Activated naive CD4-positive, alpha-beta T cell treated with Interleukin-2 at 50 U/mL for 16 hours (primary cell): ENCODE data around the gene VWA1.
"Not testable (repeated sequence)": the region's sequence is repeated elsewhere in the genome, so short reads cannot be mapped to it uniquely, and the experiment has no call there.

Source experiments
- DNase-seq: peaks from one replicate; pipeline ENCODE4 v3.0.0-alpha.2; 2020

The VWA1 gene

DNA sequence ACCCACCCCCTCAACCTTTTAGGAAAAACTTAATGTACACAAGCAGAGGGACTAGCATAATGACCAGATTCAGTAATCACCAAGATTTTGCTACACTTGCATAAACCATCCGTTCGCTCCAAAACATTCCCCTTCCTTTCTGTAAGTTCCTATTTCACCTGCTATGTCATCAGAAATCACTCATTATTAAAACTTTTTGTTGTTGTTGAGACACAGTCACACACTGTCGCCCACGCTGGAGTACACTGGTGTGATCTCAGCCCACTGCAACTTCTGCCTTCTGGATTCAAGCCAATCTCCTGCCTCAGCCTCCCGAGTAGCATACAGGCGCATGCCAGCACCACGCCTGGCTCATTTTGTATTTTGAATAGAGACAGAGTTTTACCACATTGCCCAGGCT, 31.8 kb upstream of the VWA1 start:
- no peak for DNase-seq

GRCh38 chr1:1406101-1406820, 29.2 kb upstream of the VWA1 start:
- no peak for DNase-seq

DNA sequence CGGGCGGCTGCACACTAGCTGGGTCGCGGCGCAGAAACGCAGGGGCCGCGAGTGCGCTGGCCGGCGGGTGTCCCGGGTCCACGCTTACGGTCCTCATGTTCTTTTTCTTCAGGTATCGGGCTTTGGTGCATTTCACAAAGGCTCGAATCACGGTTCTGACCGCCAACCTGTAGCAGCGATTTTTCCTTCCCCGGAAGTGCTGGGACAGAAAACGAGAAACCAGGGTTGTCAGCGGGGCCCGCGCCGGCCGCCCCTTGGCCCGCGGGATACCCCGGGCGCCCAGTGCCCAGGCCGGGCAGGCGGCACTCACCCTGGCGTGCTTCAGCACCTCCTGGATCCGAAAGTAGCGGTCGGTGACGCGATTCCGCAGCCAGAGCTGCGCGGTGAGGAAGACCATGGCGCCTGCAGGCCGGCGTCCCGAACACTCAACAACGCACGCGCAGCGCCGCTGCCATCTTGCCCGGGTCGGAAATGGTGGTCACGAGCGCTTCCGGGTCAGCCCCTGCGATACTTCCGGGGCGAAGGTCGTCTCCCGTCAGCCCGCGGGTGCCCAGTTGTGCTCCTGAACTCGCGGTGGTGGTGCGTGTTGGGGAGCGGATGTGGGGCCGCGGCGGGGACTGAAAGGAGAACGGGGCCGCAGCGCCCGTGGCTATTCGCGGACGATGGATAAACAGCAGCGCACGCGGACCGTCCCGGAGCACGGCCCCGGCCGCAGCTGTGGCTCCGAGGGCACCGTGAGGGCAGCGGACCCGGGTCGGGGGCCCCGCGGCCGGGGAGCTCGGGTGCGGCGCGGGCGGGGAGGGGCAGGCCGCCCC, 28.5 kb upstream of the VWA1 start, which contains the start of gene MRPL20:
Gene MRPL20 (minus strand): TSS at position 473 of the 815 bp plus-strand sequence. CDS start 76 bp downstream, at position 397.
- peak; percentile 97 for DNase-seq

- DNase-seq = peak; percentile 39
These were observed 27.7 kb upstream of the VWA1 start for GRCh38 chr1:1407636-1408318.

- DNase-seq = not testable (repeated sequence)
These were observed 25.3 kb upstream of the VWA1 start for GRCh38 chr1:1410238-1410637.

- DNase-seq = no peak
These were observed 23.9 kb upstream of the VWA1 start for GRCh38 chr1:1411626-1412025.

GRCh38 chr1:1412311-1412902, 23.1 kb upstream of the VWA1 start:
- DNase-seq = not testable (repeated sequence)

DNA sequence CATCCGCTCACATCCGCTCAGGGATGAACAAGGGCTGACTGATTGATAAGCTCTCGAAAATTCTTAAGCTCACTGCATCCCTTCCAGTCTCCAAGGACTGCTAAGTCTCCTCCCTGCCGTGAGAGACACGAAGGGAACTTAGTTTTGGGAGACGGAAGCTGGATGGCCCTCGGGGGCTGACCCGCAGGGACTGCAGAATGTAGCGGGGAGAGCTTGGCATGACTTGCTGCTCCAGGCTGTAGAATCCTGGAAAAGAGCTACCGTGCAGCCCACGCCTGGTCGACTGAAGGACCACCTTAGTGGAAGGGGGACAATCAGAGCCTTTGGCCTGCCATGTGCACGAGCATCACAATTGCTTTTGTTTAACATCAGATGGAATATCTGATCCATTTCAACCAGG, 19.7 kb upstream of the VWA1 start:
- DNase-seq = no peak

- DNase-seq = not testable (repeated sequence)
These were observed 18.1 kb upstream of the VWA1 start for GRCh38 chr1:1417396-1417795.

DNA sequence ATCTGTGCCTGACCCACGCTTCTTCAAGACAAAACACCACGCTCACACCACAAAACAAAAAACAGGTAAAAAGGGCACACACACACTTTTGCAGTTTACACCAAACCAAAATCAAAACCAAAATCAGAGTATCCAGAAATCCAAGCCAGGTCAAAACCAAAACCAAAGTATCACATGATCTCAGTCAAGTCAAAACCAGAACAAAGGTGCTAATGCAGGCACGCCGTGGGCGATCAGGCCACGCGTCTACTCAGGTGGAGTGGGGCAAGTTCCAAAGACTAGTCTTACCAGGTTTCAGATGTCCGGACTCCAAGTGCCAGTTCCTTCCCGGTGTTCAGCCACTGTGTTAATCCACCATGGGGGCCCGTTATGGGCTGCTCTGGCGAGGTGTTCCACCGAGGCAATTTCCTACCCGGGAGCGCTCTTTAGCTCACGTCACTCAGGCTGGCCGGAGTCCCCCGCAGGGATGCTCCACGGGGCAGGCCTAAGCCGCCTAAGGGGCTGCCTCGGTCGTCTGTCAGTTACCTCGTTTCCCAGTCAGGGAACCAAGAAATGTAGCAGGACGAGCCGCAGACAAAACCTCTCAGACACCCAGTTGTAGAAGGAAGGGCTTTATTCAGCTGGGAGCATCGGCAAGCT, 17.5 kb upstream of the VWA1 start:
- DNase-seq = not testable (repeated sequence)

DNA sequence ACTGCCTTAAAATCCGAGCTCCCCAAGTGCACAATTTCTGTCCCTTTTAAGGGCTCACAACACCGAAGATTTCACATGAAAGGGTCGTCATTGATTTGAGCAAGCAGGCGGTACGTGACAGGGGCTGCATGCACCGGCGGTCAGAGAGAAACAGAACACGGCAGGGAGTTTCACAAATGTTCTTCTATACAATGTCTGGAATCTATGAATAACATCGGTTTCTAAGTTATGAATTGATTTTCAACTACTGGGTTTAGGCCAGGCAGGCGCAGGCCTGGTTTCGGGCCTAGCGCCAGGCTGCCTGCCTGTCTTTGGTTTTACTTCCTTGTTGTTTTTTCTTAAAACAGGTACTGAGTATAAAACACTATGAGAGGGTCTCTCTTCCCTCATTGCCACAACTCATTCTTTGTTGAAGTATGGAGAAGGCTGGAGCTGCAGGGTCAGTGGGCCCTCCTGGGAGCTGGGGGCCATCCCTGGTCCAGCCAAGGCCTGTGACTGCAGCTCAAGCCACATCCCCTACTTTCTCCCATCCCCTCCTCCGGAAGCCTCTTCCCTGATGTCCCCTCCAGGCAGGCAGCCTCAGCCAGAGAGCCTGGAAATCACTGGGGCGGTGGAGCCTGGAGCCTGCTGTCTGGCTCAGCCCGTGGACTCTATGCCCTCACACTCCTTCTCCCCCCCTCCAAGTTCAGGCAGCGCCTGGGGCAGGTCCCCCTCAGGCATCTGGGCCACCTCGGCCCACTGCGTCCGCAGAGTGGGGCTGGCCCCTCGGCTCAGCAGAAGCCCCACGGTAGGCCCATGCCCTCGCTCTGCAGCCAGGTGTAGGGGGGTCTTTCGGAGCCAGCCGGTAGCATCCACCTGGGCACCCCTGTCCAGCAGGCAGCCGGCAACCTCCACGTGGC, 16.8 kb upstream of the VWA1 start:
- no peak for DNase-seq

GRCh38 chr1:1419363-1419812, 16.1 kb upstream of the VWA1 start:
- DNase-seq = no peak

GRCh38 chr1:1419813-1420653, 15.5 kb upstream of the VWA1 start:
- DNase-seq = no peak

- DNase-seq = no peak
These were observed 14.8 kb upstream of the VWA1 start for GRCh38 chr1:1420654-1421141.

DNA sequence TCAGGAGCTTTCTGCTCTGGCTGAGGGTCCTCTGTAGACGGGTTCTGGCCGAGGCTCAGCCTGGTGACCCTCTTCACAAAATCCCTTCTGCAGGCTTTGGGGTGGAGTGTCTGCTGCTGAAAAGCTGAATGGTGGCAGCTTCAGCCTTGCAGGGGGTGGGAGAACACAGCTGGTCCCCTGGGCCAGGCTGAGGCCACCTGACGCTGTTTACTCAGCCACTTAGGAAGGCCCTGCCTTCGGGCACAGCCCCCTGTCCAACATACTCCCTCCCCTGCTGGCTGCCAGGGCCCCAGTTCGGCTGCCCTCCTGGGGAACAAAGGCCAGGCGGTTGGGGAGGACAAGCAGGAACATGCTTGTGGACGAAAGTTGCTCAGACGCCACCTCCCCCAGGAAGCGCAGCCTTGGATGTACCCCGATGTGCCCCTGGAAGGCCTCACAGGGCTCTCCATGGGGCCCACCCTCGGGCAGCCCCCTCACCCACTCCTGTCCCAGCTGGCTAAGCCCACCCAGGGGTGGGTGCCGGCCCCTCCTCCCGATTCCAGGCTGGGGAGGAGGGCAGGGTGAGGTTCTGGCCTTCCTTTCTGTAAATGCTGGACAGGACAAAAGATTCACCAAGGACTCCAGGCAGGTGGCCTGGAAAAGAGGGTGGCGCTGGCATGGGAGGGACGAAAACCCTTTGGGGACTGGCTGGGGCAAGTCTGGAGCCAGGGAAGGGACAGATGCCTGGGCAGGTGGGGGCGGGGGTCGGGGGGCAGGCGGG, 14.2 kb upstream of the VWA1 start, which contains the start of gene ANKRD65:
Gene ANKRD65 (minus strand): TSS at position 130 of the 760 bp plus-strand sequence. CDS start 271 bp downstream, outside the sequence.
- no peak for DNase-seq

- no peak for DNase-seq
These were observed 13.5 kb upstream of the VWA1 start for GRCh38 chr1:1421907-1422464.

GRCh38 chr1:1422465-1423244, 12.8 kb upstream of the VWA1 start:
- no peak for DNase-seq

DNA sequence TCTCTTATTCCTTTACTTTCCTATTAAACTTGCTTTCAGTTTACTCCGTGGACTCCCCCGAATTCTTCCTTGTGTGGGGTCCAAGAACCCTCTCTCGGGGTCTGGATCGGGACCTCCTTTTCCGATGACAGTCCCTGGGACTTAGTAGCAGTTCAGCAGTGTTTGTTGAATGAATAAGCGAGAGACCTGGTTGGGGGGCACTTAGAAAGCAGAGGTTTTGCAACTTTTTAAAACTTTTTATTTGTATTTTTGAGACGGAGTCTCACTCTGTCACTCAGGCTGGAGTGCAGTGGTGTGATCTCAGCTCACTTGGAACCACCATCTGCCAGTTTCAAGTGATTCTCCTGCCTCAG, 12.3 kb upstream of the VWA1 start:
- no peak for DNase-seq
